ENCODE measurements around the gene GMNC.

GMNC gene

DNA sequence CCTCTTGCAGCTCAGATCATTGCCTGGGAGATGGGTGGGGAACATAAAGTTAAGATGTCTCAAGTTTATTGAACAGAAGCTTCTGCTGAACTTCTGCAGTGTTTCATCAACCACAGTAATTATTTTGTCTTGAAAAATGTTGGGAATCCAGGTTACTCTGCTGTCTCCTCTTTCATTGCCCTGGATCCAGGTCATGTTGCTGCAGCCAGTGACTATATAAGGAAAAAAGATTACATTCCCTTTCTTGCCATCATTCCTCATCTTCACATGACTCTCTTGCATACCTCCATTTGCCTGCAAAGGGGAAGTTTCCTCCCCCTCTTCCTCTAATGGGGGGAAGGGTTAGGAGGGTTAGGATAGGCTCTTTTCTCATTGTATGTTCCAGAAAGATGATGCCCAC is 15.1 kb downstream of the GMNC start:
- Histone ChIP-seq H3K9me2 (replicated peaks; ENCODE audit: low read depth, low read length) (no peaks in the 10 kb centered on the region), H3K9me3 (ENCODE audit: insufficient read depth, low read depth, low read length) (no peaks in the 10 kb centered on the region), H3K4me2 (ENCODE audit: low read depth, low read length, poor library complexity, severe bottlenecking) (no peak overlapping the region), H3K4me1 (ENCODE audit: insufficient read depth, low read length, poor library complexity, severe bottlenecking) (no peaks in the 10 kb centered on the region), H4K20me1 (ENCODE audit: insufficient read depth, low read length, poor library complexity, severe bottlenecking) (no peaks in the 10 kb centered on the region), H3K9ac (ENCODE audit: low read depth, low read length, poor library complexity, severe bottlenecking) (no peak overlapping the region), H2AFZ (ENCODE audit: low read length) (no peak overlapping the region), H3F3A (ENCODE audit: low read depth) (no peaks in the 10 kb centered on the region), H3K36me3 (ENCODE audit: insufficient read depth, low read length) (no peaks in the 10 kb centered on the region), H3K27me3 (ENCODE audit: insufficient read depth, low read length, poor library complexity, severe bottlenecking) (no peaks in the 10 kb centered on the region), H3K4me3 (ENCODE audit: low read length, poor library complexity, severe bottlenecking) (no peak overlapping the region), H3K79me2 (ENCODE audit: insufficient read depth, low read length) (no peaks in the 10 kb centered on the region)
- TF ChIP-seq EZH2phosphoT487 (IDR thresholded peaks at IDR 0.05; ENCODE audit: borderline replicate concordance) (no peak), CTCF (conservative IDR thresholded peaks at IDR 0.05; ENCODE audit: low read length) (no peak)

GRCh38 chr3:190840146-190840545 is 22.3 kb downstream of the GMNC start:
- no peaks in the 10 kb centered on the region for H3F3A ChIP-seq (ENCODE audit: low read depth)
- H3K79me2 ChIP-seq (ENCODE audit: insufficient read depth, low read length): no peaks in the 10 kb centered on the region
- TF ChIP-seq CTCF (conservative IDR thresholded peaks at IDR 0.05; ENCODE audit: low read length) (no peak), EZH2phosphoT487 (IDR thresholded peaks at IDR 0.05; ENCODE audit: borderline replicate concordance) (no peak)
- no peaks in the 10 kb centered on the region for H3K27me3 ChIP-seq (ENCODE audit: insufficient read depth, low read length, poor library complexity, severe bottlenecking)
- H3K4me2 ChIP-seq (ENCODE audit: low read depth, low read length, poor library complexity, severe bottlenecking): no peak overlapping the region
- H4K20me1 ChIP-seq (ENCODE audit: insufficient read depth, low read length, poor library complexity, severe bottlenecking): no peaks in the 10 kb centered on the region
- H3K9ac ChIP-seq (ENCODE audit: low read depth, low read length, poor library complexity, severe bottlenecking): no peak overlapping the region
- no peak overlapping the region for H3K4me3 ChIP-seq (ENCODE audit: low read length, poor library complexity, severe bottlenecking)
- no peaks in the 10 kb centered on the region for H3K9me3 ChIP-seq (ENCODE audit: insufficient read depth, low read depth, low read length)
- H3K4me1 ChIP-seq (ENCODE audit: insufficient read depth, low read length, poor library complexity, severe bottlenecking): no peaks in the 10 kb centered on the region
- no peaks in the 10 kb centered on the region for H3K9me2 ChIP-seq (replicated peaks; ENCODE audit: low read depth, low read length)
- no peaks in the 10 kb centered on the region for H3K36me3 ChIP-seq (ENCODE audit: insufficient read depth, low read length)
- H2AFZ ChIP-seq (ENCODE audit: low read length): no peak overlapping the region

DNA sequence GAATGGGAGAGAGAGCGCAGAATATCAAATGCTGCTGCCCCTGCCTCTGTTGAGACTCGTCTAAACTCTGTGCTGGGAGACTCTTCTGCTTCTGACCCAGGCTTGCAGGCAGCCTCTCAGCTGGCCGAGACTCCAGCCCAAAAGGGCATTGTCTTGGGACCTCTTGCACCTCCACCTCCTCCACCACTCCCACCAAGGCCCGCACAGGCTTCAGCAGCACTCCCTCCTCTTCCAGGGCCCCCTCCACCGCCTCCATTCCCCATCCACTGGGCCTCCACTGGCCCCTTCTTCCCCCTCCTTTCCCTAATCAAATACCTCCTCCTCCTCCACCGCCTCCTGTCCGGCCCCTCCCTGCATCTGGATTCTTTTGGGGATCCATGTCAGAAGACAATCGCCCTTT is 31.3 kb downstream of the GMNC start:
- Histone ChIP-seq H3K4me1 (ENCODE audit: insufficient read depth, low read length, poor library complexity, severe bottlenecking) (no peaks in the 10 kb centered on the region), H3K4me3 (ENCODE audit: low read length, poor library complexity, severe bottlenecking) (no peak overlapping the region), H3K9me2 (replicated peaks; ENCODE audit: low read depth, low read length) (no peaks in the 10 kb centered on the region), H4K20me1 (ENCODE audit: insufficient read depth, low read length, poor library complexity, severe bottlenecking) (no peaks in the 10 kb centered on the region), H3K27me3 (ENCODE audit: insufficient read depth, low read length, poor library complexity, severe bottlenecking) (no peaks in the 10 kb centered on the region), H3K9me3 (ENCODE audit: insufficient read depth, low read depth, low read length) (no peaks in the 10 kb centered on the region), H2AFZ (ENCODE audit: low read length) (no peak overlapping the region), H3K36me3 (ENCODE audit: insufficient read depth, low read length) (no peaks in the 10 kb centered on the region), H3K9ac (ENCODE audit: low read depth, low read length, poor library complexity, severe bottlenecking) (no peak overlapping the region), H3K4me2 (ENCODE audit: low read depth, low read length, poor library complexity, severe bottlenecking) (no peak overlapping the region), H3K79me2 (ENCODE audit: insufficient read depth, low read length) (no peaks in the 10 kb centered on the region), H3F3A (ENCODE audit: low read depth) (no peaks in the 10 kb centered on the region)
- TF ChIP-seq CTCF (conservative IDR thresholded peaks at IDR 0.05; ENCODE audit: low read length): no peak
- no peak for TF ChIP-seq EZH2phosphoT487 (IDR thresholded peaks at IDR 0.05; ENCODE audit: borderline replicate concordance)

Measured in Loucy (cell line).